T-helper 2 cell treated with Interferon-gamma antibody and Interleukin-4, amounts not matched to agents 100 ng/mL and 5 ng/mL, for 36 hours (primary cell): ENCODE data around the gene MED17. TPM values are rescaled to one million over a fixed set of nuclear protein-coding genes. Genes with fewer than 3 reads are reported as not detected.

Experiments
- intact Hi-C: fragments of 100-400 bp; cut with micrococcal nuclease; formaldehyde crosslinking; loops from one replicate; pipeline ENCODE4 v1.15.1; 2023
- total RNA-seq: library from RNA; stranded (reverse); gene quantifications from 2 replicates; pipeline ENCODE4 v1.2.3, GENCODE V29; 2022

MED17 gene
- total RNA-seq, 1 donor from 2014 or later: 48.7 TPM

- intact Hi-C loops: no loop called here
Observed at GRCh38 chr11:93845181-93846092, 61.4 kb downstream of the MED17 start.

GRCh38 chr11:93846411-93846810 lies 62.3 kb downstream of the MED17 start:
- intact Hi-C loops: no loop called here

GRCh38 chr11:93849201-93849600 lies 65.1 kb downstream of the MED17 start:
- intact Hi-C loops: no loop called here

- intact Hi-C loops: no loop called here
Observed at GRCh38 chr11:93849751-93850593, 65.9 kb downstream of the MED17 start.

GRCh38 chr11:93850594-93851018 lies 66.5 kb downstream of the MED17 start, which contains the start of gene VSTM5:
VSTM5 (minus strand) TSS chr11:93850618; CDS start chr11:93850502, 116 bp downstream.
- intact Hi-C loops: no loop called here

GRCh38 chr11:93852242-93852641 lies 68.2 kb downstream of the MED17 start:
- intact Hi-C loops: no loop called here

- intact Hi-C loops: no loop called here
Observed at GRCh38 chr11:93857413-93858120, 73.5 kb downstream of the MED17 start.

- intact Hi-C loops: no loop called here
Observed at GRCh38 chr11:93858121-93858775, 74.2 kb downstream of the MED17 start.

- intact Hi-C loops: no loop called here
Observed at GRCh38 chr11:93861808-93862207, 77.7 kb downstream of the MED17 start.

Other genes starting within 250 kb of the MED17 start
- 51.3 and 52.1 TPM in 2 replicates for gene SMCO4, start 240.9 kb upstream of the MED17 start, total RNA-seq
- 28.1 and 28.9 TPM in 2 replicates for gene CEP295, start 122.6 kb upstream of the MED17 start, total RNA-seq
- 194 and 204 TPM in 2 replicates for gene TAF1D, start 42.8 kb upstream of the MED17 start, total RNA-seq
- 21.7 and 22.5 TPM in 2 replicates for gene C11orf54, start 42.6 kb upstream of the MED17 start, total RNA-seq
- not detected in 2 replicates for gene VSTM5, start 66.3 kb downstream of the MED17 start, total RNA-seq
- gene HEPHL1, start 237.1 kb downstream of the MED17 start, total RNA-seq: not detected in 2 replicates